Measurements from ENCODE around the gene DISP2.

DNA sequence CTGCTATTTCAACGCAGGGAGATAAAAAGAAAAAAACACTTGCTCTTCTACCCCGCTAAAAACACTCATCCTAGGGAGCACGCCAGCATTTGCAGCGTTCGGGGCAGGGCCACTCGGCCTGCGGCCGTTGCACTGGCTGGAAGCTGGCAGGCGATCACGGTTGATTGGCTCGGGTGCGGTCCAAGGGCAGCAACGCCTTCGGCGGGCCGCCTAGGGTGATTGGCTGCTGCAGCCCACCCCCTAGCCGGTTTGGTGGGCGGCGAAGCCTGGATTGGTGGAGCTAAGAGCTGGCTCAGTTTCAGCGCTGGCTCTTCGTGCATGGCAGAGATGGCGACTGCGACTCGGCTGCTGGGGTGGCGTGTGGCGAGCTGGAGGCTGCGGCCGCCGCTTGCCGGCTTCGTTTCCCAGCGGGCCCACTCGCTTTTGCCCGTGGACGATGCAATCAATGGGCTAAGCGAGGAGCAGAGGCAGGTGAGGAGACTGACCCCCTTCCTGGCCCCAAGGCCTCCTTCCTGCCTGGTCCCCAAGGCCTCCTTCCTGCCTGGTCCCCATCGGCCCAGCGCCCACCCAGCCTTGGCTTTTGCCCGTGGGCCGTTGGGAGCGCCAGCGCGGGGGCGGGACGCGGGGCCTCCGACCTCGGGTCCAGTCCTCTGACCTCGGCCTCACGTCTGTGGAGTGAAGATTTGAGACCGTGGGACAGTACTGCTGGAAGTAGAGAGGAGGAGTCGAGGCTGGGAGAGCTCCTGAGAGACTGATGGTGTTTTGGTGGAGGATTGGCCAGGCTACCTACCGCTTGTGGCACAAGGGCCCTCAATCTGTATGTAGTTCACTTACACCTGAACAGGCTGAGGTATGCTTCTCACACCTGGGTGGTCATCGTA is 47.7 kb downstream of the DISP2 start, which contains the start of gene IVD:
- TF ChIP-seq, protein P1, sequence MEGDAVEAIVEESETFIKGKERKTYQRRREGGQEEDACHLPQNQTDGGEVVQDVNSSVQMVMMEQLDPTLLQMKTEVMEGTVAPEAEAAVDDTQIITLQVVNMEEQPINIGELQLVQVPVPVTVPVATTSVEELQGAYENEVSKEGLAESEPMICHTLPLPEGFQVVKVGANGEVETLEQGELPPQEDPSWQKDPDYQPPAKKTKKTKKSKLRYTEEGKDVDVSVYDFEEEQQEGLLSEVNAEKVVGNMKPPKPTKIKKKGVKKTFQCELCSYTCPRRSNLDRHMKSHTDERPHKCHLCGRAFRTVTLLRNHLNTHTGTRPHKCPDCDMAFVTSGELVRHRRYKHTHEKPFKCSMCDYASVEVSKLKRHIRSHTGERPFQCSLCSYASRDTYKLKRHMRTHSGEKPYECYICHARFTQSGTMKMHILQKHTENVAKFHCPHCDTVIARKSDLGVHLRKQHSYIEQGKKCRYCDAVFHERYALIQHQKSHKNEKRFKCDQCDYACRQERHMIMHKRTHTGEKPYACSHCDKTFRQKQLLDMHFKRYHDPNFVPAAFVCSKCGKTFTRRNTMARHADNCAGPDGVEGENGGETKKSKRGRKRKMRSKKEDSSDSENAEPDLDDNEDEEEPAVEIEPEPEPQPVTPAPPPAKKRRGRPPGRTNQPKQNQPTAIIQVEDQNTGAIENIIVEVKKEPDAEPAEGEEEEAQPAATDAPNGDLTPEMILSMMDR (IDR thresholded peaks at IDR 0.05), result peak in 1 of 3 donors; percentile 6
- TF ChIP-seq POLR2AphosphoS5 (IDR thresholded peaks at IDR 0.05) (peak; percentile 65 to 83 (median 68)), POLR2A (IDR thresholded peaks at IDR 0.05) (peak; percentile 41)

All from breast epithelium (tissue), 3 donors.